ENCODE results near the gene SETD1B.

The SETD1B gene

DNA sequence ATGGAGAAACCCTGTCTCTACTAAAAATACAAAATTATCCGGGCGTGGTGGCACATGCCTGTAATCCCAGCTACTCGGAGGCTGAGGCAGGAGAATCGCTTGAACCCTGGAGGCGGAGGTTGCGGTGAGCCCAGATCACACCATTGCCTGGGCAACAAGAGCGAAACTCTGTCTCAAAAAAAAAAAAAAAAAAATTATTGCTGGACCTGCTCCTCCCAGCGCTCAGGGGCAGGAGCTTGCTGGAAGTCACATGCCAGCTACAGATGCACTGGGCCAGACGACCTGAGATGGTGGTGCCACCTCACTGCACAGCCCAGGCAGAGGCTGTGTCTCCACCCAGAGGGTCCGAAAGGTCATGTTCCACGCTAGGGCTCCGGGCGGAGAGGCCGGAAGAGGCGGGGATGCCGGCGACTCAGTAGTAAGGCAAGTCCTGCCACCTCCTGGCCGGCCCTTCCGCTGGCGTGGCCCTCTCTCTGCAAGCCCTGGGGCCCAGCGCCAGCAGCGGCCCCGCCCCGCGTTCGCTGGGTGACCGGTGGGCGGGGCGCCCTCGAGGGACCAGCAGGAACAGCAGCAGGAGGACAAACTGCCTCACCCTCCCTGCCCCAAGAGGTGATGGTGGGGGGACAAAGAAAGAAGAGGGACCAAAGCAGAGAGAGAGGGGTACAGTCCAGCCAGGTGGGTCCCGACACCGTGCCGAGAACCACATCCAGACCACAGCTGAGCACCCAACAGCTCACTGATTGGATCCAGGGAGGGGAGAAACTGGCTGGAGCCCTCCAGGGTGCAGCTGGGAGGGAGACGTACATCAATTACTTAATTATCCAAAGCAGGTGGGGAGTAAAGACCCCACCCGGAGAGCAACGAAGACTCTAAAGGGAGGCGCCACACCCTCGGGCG is 6.7 kb upstream of the SETD1B start:
- DNase-seq: peak; percentile 78

DNA sequence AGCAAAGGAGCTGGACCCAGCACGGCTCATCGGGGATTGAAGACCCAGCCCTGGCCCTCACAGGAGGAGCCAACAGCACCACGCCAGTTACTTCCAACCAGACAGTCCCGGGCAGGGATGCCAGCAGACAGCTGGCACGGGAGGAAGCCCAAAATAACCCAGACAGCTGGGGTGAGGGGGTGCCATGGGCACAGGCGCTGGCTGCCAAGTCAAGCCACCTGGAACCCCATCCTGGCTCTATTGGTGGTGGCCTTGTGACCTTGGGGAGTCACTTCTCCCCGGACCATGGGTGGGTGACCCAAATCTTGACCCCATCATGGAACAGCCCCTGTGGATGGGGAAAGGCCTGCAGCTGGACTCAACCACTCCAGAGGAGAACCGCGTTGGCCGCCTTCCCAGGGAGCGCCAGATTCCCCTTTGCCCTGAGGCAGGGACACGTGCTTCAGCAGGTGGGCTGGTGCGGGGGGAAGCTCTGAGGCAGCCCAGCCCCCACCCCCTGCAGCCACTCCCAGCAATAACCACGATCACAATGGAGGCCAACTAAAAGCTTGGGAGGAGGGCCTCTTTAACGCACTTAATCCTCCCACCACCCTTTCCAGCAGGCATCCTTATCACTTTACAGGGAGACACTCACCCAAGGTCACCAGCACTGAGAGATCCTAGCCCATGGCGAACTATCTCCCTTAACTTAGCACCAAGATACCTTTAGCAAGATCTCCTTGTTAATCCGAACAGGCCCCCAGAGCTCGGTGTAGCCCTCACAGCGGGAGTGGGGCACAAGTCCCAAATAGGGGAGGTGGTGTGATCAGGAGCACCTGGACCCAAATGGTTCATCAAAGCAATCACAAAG is 5.6 kb upstream of the SETD1B start:
- DNase-seq: peak; percentile 73

DNA sequence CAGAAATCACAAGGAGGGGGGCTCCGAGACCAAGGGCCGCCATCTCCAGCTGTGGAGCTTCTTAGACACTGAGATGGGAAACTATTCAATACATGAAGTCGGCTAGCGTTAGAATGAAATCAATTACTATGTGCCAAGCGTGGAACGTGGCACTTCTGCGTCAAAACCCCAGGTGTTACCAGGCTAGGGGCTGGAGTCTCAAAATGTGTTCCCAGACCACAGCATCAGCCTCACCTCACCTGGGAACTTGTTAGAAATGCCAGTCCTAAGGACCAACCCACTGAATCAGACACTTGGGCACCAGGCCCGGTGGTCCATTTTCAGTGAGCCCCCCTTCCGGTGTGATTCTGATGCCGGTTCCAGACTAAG is 5.0 kb upstream of the SETD1B start:
- no peak for DNase-seq

DNA sequence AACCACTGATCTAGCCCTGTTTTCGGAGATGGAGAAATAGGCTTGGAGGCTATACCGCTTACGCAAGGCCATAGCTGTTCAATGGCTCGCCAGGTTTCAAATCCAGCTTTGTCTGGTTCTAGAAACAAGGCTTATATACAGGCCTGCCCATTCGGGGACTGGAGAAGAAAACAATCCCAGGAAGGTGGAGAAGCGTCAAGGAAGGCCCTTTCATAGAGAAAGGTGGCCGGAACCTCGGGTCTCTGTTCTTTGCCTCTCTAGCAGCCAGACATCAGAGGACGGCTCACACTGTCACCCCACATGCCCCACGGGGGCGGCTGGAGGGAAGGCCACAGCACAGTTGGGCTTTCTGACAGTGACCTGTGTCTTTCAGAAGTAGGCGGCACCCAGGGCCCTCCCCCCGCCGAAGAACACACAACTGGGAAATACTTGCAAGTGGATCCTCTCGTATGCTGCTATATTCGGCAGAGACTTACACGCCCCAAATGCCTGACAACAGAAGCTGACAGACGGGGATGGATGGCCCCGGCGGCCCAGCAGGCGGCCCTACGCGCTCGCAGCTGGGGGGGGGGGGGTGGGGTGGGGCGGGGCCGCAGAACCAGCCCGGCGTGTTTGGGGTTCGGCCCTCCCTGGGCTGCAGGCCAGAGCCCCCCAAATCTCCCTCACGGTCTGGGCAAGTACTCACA is 4.5 kb upstream of the SETD1B start:
- DNase-seq: peak; percentile 74

DNA sequence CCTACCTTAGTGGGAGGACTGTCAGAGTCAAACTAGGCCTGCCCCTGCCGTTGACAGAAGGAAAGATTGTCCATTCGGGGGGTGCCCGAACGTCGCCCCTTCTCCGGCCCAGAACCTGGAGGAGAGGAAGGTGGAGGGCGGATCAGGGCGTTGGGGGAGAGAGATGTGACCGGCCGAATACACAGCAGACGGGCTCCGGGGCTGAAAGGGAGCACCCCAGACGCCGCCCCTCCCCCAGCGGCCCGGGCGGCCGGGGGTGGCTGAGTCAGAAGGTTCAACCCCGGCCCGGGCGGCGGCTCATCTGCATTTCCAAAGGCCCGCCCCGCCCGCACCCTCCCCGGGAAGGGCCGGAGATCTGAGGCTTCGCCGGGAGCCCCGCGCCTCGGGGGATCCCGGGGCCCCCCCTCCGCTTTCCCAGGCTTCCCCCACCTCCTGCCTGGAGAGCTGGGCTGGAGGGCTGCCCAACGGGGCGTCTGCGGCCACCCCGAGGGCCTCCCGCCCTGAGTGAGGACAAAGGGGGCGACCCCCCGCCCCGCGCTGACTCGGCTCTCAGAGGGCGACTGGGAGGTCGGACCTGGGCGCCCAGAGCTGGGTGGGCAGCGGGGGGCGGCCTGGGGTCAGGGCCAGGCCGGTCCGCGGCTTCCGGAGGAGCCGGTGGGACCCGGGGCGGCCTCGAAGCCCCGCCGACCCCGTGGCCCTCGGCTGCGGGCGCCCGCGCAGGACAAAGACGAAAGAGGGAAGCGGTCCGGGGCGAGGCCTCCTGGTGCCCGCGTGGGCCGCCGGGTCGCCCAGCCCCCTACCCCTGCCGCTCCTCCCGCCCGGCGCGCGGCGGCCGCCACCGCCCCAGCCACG is 3.7 kb upstream of the SETD1B start:
- DNase-seq: peak; percentile 68

DNA sequence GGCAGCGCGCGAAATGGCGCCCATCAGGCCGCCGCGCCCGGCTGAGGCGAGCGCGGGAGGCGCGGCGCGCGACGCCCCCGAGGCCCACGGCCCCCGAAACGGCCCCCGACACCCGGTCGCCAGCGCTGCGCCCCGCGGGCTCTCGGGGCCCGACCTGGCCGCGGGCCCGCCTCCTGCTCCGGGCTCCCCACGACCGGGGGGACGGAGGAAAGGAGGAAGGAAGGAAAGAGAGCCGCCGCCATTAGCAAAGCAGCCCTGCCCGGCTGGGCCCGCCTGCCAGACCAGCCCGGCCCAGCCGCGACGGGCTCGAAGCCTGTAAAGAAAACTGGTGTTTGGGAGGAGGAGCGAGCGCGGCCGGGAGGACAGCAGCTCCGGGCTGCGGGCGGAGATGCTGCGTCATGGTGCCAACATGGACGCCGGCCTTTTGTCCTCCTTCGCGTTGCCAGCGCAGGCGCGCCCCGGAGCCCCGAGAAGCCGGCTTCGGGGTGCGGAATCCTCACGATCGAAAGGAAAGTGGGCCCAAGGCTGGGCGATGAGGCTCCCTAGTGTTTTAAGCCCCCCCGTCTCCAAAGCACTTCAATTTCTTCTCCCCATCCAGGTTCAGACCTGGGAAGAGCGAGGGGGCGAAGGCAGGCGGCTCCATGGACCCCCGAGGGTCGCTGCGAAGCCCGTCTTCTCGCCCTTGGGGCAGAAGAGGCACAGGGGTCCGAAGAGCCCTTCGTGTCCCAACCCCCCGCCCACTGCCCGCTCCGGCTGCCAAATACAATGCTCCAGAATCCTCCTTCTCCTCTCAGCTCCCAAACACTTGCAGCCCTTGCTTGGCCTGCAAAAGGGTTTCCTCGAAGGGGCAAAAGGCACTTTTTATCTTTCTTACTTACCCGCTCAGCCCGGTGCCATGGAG is 2.9 kb upstream of the SETD1B start:
- DNase-seq: peak; percentile 66

DNA sequence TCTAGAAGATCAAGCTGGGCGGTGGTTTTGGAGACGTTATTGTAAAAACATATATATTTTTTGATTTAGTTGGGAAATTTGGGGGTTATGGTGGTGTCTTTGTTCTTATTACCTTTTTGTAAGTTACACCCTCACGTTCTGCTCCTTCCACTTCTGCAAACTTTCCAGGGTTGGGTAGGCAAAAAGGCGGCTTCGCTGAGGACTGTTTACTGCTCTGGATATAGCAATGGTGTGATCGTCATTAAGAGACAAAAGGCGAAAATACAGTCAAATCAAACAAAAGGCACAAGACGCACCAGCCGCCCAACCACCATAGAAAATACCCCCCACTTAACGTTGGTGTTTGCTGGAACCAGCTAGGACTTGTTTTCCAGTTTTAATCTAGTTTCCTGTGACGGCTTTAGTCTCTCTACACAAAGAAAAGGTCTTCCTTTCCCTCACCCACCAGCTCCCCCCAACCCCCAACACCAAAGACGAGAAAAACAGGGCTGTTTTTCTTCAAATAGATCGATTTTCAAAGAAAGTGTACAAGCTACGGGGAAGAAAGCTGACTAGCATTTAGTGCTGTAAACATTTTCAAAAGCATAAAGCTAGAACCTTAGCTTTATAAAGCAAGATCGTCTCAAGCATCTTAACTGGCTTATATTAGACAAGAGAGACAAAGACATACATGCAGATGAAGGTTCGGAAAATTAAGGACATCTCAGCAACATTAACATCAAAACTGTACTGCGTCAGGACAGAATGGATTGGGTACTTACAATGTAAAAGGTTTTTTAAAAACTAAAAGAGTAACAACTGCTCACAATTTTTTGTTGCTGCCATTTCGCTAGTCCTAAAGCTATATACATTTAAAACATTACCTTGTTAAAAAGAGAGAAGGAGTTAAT is 2.0 kb upstream of the SETD1B start:
- DNase-seq: peak; percentile 56

DNA sequence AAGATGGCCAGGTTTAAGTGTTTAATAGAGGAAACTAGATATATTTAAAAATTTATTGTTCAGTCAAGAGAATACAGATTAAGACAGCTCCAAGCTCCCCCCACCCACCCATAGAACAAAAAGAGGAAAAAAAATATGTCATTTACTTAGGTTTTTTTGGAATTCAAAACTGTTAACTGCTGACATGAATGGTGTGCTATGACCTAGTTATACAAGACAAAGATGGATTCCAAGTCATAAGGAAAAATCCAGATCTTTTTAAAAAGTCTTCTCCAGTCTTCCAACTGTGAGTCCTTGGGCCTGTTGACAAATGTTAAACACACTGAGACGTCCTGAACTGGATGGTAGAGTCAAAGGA is 1.3 kb upstream of the SETD1B start:
- DNase-seq: no peak

DNA sequence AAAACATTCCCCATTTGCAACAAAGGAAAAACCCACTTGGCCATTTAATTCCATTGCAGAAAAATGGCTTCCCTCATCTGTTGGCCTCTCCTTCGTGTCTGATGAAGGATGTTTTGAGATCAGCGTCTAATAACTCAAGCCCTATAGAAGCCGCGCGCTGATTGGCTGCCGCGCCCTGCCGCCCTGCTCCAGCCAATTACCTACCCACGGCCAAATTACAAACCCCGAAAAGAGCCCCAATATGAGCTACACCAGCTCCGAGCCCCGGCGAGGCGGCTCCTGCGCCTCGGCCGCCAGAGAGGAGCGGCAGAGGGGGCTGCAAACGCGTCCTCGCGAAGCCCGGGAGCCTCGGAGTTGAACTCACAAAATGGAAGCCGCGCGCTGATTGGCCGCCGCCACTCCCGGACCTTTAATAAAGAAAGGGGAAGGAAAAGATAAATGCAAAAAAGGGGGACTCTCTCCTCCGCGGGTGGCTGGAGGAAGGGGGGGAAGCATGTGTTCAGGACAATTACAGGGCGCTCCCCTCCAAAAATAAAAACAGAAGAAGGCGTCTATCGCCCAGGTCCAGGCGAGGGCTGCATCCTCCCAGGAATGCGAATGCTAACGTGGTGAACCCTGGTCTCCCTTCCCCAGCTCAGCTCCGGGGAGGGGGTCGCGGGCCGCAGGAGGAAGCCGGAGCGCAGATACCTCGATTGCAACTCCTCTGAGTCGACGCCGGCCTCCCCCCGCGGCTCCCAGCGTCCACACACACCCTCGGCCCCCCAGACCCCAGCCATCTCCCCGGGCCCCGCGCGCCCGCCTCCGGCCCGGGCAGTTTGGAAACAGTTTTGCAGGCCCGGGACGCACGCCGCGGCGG is 738 bp upstream of the SETD1B start:
- DNase-seq: peak; percentile 97

DNA sequence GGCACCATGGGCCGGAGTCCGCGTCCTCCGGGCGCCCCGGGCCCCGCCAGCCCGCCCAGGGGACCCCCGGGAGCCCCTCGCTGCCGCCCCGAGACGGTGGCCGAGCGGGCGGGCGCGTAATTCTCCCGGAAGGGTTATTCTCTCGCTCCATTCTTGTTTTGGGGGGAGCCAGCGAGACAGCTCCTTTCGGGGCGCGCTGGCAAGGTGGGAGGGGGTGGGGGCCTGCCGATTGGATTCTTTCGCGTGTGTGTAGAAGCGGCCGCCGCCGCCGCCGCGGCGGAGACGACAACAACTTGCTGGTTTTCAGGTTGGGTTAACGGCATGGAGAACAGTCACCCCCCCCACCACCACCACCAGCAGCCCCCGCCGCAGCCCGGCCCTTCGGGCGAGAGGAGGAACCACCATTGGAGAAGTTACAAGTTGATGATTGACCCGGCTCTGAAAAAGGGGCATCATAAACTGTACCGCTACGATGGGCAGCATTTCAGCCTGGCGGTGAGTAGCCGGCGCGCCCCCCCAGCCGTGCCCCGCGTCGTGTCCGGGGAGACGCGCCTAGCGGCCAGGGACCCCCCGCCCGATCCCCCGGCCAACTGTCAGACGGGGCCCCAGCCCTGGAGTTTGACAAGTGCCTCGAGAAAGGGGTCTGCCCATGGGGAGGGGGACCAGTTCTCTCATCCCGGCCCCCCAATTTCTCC is 755 bp downstream of the SETD1B start:
- no peak for DNase-seq

DNA sequence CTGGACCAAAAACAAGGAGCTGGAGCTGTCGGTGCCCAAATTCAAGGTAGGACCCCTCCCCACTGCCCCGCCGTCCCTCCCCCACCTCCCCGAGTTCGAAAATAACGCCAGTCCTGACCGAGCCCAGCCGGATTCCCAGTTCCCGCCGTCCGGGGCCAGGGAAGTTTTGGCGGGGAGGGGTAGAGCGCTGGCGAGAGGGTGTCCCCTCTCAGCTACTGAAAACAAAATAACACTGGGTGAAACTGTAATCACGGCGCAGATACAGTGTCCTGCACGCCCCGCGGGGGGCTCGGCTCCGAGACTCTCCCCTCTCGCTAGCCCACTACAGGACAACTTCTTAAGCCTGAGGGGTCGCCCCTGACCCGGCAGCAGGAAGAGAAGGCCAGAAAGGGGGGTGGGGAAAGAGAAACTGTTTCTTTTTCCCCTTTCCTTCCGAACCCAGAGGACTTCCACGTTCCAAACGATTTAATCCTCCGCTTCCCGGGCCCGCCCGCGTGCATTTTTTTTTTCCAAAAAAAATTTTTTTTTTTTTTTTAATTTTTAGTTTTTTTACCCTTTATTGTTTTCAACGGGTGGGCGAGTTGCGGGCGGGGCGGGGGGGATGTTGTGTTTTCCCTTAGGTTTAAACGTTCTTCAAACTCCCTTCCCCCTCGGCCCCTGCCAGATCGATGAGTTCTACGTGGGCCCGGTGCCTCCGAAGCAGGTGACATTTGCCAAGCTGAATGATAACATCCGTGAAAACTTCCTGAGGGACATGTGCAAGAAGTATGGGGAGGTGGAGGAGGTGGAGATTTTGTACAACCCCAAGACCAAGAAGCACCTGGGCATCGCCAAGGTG is 1.6 kb downstream of the SETD1B start:
- DNase-seq: no peak

DNA sequence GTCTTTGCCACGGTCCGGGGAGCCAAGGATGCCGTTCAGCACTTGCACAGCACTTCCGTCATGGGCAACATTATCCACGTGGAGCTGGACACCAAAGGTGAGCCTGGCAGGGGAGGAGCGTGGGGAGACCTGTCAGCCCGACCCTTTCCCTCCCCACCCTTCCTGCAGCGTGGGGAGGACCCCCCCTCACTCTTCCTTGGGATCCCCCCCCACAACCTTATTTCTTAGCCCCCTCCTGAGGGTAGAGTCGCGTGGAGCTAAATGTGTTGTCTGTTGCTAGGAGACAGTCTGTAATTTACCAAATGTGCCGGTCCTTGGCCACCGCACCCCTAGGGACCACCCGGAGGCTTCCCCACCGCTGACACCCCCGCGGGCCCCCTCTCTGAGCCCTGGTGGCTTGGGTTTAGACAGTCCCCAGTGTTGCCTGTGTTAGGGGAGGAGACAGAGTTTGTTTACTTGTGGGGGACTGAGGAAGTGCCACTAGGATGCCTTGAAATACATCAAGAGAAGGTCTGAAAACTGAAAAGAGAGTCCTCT is 2.3 kb downstream of the SETD1B start:
- DNase-seq: no peak

DNA sequence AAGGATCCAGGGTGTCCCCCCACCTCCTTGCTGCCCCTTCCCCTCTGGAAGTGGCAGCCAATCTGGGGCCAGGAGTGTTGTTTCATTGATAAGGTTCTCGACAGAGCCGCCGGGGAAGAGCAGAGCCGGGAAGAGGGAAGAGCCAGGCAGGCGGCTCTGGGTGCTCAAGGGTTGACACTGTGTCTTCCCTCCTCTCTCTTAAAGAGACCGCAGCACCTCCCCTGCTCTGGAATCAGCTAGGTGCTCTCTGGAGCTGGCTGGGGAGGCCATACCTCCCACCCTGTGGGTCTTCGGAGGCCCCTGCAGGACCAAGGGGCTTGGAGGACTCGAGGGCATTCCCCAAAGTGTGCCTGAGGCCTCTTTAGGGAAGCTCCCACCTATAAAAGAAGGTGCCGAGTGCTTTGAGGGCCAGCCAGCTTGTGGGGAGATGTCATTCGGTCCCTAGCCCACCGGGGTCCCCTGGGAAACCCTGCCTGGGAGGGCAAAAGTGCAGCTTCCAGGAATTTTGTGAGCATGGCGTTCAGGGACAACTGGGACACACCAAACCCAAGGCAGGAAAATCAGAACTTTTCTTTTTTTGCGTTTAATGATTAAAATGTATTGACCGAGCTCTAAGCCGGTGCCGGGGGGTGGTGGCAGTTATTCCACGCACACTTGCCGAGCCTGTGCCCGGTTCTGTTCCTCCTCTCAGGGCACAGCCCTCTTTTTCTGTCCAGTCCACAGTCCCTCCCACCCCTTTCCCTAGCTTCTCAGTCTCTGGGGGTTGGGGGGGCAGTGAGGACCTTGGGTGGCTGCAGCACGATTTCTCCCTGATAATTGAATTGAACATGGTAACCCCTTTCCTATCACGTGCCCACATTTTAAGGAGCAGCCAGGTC is 3.0 kb downstream of the SETD1B start:
- DNase-seq: peak; percentile 44

DNA sequence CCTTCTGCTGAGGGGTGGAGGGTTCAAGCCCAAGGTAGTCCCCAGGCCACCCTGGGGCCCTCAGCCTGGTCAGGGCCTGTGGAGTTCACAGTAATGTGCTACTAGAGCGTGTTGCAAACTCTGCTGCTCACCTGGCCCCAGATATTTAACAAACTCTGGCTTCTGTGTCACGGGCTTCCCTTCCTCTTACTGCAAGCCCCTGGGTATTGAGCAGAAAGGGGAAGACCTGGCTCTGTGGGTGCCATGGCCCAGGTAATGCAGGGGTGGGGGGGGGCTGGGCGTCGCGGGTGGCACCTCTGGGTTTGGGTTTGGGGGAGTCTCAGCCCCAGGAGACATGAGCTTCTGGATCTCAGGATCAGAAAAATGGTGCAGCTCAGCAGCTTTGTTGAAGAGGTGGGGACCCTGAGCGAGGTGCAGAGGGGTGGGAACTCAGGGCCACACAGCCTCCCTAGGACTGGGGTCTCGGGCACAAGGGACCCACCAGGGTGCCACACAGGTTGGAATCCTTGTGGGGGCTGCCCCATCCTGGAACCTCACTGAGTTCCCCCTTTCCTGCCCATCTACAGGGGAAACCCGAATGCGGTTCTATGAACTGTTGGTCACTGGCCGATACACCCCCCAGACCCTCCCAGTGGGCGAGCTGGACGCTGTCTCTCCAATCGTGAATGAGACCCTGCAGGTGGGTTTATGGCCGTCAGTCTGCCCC is 4.0 kb downstream of the SETD1B start:
- DNase-seq: no peak

DNA sequence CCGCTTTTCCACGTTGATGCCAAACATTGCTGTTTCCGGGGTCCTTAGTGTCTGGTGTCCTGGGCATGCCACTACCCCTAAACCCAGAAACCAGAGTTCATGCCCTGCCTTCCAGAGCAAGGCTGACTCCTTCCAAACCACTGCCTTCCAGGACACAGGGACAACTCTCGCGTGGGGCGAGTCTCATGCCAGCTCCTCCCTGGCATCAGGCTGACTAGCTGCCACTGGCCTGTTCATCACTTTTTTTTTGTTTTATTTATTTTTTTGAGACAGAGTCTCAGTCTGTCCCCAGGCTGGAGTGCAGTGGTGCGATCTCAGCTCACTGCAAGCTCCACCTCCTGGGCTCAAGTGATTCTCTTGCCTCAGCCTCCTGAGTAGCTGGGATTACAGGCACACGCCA is 4.8 kb downstream of the SETD1B start:
- DNase-seq: no peak

DNA sequence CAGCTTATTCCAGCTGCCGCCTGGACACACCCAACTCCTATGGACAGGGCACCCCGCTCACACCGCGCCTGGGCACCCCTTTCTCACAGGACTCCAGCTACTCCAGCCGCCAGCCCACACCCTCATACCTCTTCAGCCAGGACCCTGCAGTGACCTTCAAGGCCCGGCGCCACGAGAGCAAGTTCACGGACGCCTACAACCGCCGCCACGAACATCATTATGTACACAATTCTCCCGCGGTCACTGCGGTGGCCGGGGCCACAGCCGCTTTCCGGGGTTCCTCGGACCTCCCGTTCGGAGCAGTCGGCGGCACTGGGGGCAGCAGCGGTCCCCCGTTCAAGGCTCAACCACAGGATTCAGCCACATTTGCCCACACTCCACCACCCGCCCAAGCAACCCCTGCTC is 5.9 kb downstream of the SETD1B start:
- DNase-seq: no peak

Data from NCI-H2227 treated with DMSO at 0.1 percent for 48 hours (cell line).